GM18507 (cell line): ENCODE measurements around the gene ODC1.

ENCODE experiments used
- DNase-seq: peaks from one replicate; pipeline ENCODE4 v3.0.0; 2011; ENCODE audit warnings: low read depth; ENCODE audit not compliant: insufficient read length; ENCODE audit errors: extremely low spot score
- FAIRE-seq: peaks from 2 replicates; lab custom pipeline; 2011; peaks lifted over from hg19 to GRCh38; lab: Jason Lieb, UNC

Gene ODC1

GRCh38 chr2:10423400-10423774 lies 24.7 kb downstream of the ODC1 start:
- no peak for DNase-seq
- FAIRE-seq = no peak

GRCh38 chr2:10422732-10423399 lies 25.3 kb downstream of the ODC1 start:
- DNase-seq (no peak), FAIRE-seq (no peak)

GRCh38 chr2:10422251-10422650 lies 25.9 kb downstream of the ODC1 start:
- DNase-seq (no peak), FAIRE-seq (no peak)

- FAIRE-seq = no peak
Measured at GRCh38 chr2:10419553-10420257, 28.4 kb downstream of the ODC1 start.

GRCh38 chr2:10417551-10418335 lies 30.4 kb downstream of the ODC1 start:
- FAIRE-seq (no peak), DNase-seq (no peak)

More at GRCh38 chr2:10419553-10420257, 28.4 kb downstream of the ODC1 start:
- no peak for DNase-seq

- no peak for DNase-seq
- no peak for FAIRE-seq
Measured at GRCh38 chr2:10415640-10416039, 32.5 kb downstream of the ODC1 start.

- FAIRE-seq = no peak
- DNase-seq = no peak
Measured at GRCh38 chr2:10415048-10415447, 33.1 kb downstream of the ODC1 start.

GRCh38 chr2:10414591-10414990 lies 33.5 kb downstream of the ODC1 start:
- FAIRE-seq (no peak), DNase-seq (no peak)

GRCh38 chr2:10413991-10414451 lies 34.1 kb downstream of the ODC1 start:
- no peak for FAIRE-seq
- DNase-seq = no peak

- FAIRE-seq (no peak), DNase-seq (no peak)
Measured at GRCh38 chr2:10413503-10413902, 34.6 kb downstream of the ODC1 start.

- FAIRE-seq = peak; percentile 86
- DNase-seq = no peak
Measured at GRCh38 chr2:10412380-10412779, 35.7 kb downstream of the ODC1 start.

GRCh38 chr2:10411557-10411956 lies 36.6 kb downstream of the ODC1 start:
- DNase-seq (no peak), FAIRE-seq (no peak)

GRCh38 chr2:10410823-10411437 lies 37.2 kb downstream of the ODC1 start:
- DNase-seq = no peak
- no peak for FAIRE-seq

GRCh38 chr2:10410001-10410822 lies 37.9 kb downstream of the ODC1 start:
- DNase-seq (no peak), FAIRE-seq (peak; percentile 91)

GRCh38 chr2:10408649-10409579 lies 39.2 kb downstream of the ODC1 start:
- DNase-seq (peak; percentile 68), FAIRE-seq (peak; percentile 88)

GRCh38 chr2:10407841-10408648 lies 40.1 kb downstream of the ODC1 start:
- peak; percentile 91 for FAIRE-seq

GRCh38 chr2:10407432-10407831 lies 40.7 kb downstream of the ODC1 start:
- FAIRE-seq = no peak
- no peak for DNase-seq

More at GRCh38 chr2:10407841-10408648, 40.1 kb downstream of the ODC1 start:
- no peak for DNase-seq
